ENCODE measurements around the gene WHAMM.

- TF ChIP-seq, protein P1, sequence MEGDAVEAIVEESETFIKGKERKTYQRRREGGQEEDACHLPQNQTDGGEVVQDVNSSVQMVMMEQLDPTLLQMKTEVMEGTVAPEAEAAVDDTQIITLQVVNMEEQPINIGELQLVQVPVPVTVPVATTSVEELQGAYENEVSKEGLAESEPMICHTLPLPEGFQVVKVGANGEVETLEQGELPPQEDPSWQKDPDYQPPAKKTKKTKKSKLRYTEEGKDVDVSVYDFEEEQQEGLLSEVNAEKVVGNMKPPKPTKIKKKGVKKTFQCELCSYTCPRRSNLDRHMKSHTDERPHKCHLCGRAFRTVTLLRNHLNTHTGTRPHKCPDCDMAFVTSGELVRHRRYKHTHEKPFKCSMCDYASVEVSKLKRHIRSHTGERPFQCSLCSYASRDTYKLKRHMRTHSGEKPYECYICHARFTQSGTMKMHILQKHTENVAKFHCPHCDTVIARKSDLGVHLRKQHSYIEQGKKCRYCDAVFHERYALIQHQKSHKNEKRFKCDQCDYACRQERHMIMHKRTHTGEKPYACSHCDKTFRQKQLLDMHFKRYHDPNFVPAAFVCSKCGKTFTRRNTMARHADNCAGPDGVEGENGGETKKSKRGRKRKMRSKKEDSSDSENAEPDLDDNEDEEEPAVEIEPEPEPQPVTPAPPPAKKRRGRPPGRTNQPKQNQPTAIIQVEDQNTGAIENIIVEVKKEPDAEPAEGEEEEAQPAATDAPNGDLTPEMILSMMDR (IDR thresholded peaks at IDR 0.05) = no peak
- TF ChIP-seq POLR2AphosphoS5 (IDR thresholded peaks at IDR 0.05) = no peak
- no peak for TF ChIP-seq POLR2A (IDR thresholded peaks at IDR 0.05)
These were observed 30.7 kb upstream of the WHAMM start for GRCh38 chr15:82778755-82779154.
